Activated naive CD4-positive, alpha-beta T cell treated with anti-CD3 and anti-CD28 coated beads, Interleukin-2, amount 10 ng/mL, durations not matched to agents 5 hours and 36 hours (primary cell): ENCODE measurements around the gene HOXA5. TPM values are rescaled to one million over a fixed set of nuclear protein-coding genes. Genes with fewer than 3 reads are reported as not detected.

Experiments used
- total RNA-seq, 2 experiments: library from RNA; stranded (reverse); gene quantifications; one replicate each; pipeline ENCODE4 v1.2.3, GENCODE V29; 2021

HOXA5 gene
- not detected for total RNA-seq

DNA sequence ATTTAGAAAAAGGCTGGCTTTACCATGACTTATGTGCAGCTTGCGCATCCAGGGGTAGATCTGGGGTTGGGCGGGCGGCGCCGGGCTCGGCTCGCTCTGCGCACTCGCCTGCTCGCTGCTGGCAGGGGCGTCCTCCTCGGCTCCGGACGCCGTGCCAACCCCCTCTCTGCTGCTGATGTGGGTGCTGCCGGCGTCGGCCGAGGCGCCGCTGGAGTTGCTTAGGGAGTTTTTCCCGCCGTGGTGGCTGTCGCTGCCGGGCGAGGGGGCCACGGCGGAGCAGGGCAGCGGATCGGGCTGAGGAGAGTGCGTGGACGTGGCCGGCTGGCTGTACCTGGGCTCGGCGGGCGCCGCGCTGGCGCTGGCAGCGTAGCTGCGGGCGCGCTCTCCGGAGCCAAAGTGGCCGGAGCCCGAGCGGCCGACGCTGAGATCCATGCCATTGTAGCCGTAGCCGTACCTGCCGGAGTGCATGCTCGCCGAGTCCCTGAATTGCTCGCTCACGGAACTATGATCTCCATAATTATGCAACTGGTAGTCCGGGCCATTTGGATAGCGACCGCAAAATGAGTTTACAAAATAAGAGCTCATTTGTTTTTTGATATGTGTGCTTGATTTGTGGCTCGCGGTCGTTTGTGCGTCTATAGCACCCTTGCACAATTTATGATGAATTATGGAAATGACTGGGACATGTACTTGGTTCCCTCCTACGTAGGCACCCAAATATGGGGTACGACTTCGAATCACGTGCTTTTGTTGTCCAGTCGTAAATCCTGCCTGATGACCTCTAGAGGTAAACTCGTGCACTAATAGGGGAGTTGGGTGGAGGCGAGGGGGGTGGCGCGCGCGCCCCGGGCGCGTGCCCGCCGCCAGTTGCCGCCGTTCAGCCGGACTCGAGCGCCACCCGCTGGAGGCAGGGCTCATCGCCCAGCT, at the start of gene HOXA5:
TSS of gene HOXA5 (minus strand) at position 659 of the 927 bp plus-strand sequence. CDS start at position 585, 74 bp downstream.

DNA sequence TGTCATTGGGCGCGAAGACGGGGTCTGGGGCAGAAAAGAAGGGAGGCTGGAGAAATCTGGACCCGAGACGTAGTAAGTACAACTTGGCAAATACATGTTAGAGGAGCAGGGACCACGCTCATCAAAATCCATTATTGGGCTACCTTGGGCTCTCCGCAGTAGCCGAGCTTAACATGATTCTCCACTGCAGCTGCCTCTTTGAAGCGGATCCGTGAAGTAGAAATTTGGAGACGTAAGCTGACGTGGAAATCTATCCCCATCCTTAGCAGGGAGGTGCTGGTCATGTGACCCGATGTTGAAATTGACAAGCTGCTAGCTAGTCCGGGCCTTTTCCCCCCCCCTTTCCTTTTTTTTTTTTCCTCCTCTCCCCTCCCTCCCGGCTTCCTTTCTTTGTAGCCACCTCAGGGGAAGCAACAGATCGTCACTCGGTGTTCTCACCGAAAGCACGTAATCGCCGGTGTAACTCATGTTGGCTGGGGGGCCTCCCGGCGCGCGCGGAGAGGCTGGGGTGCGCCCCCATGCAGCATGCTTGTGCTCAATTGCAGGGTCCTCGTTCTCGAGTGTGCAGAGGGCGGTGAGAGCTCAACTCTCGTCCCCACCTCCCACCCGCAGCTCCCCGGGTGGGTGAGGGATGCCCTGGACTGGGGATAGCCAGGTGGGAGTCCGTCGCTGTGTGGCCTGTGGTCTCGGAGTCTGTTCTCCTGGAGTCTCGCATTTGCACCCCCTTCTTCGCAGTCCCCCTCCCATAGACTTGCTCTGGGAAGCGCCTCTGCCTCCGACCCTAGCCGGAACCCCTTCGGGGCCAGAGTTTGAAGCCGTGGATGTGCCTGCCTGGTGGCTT, 41.8 kb upstream of the HOXA5 start, which contains the start of gene HOXA11:
TSS of gene HOXA11 (minus strand) at position 220 of the 841 bp plus-strand sequence. CDS start at position 132, 88 bp downstream.

DNA sequence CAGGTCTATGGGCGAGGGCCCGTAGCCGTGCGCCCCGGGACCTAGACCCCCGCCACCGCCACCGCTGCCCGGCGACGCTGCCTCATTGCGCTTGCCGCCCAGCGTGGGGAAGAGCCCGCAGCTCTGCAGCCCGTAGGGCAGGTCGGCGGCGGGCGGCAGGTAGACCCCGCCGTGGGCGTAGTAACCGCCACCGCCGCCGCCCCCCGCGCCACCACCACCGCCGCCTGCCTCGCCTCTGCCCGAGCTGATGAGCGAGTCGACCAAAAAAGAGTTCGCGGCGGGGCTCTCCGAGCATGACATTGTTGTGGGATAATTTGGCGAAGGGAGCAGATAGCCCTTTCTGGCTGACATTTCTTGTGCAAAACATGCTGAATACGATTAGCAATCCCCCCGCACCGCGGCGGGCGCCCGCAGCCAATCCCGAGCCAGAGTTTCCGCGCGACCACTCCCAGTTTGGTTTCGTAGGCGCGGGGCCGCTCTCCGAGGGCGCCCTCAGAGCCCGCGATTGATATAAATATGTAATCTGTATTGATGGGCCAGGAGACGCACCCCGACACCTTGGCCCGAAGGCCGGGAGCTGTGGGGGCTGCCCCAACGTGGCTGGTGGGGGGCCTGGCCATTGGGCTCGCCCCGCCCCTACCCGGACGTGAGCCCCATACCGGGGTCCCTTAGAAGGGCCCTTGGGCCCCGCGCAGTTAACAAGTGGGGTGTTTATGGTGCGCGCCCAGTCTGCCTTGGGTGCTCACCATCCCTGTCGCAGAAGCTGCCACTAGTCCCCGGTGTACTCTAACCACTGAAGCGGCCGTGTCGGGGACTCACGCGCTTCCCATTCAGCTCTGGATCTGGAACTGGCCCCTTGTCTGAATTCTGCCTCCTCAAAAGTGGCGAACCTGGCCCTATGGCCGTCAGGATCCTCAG, 30.7 kb upstream of the HOXA5 start, which contains the start of gene HOXA10:
TSS of gene HOXA10 (minus strand) at position 365 of the 918 bp plus-strand sequence. CDS start at position 351, 14 bp downstream.

DNA sequence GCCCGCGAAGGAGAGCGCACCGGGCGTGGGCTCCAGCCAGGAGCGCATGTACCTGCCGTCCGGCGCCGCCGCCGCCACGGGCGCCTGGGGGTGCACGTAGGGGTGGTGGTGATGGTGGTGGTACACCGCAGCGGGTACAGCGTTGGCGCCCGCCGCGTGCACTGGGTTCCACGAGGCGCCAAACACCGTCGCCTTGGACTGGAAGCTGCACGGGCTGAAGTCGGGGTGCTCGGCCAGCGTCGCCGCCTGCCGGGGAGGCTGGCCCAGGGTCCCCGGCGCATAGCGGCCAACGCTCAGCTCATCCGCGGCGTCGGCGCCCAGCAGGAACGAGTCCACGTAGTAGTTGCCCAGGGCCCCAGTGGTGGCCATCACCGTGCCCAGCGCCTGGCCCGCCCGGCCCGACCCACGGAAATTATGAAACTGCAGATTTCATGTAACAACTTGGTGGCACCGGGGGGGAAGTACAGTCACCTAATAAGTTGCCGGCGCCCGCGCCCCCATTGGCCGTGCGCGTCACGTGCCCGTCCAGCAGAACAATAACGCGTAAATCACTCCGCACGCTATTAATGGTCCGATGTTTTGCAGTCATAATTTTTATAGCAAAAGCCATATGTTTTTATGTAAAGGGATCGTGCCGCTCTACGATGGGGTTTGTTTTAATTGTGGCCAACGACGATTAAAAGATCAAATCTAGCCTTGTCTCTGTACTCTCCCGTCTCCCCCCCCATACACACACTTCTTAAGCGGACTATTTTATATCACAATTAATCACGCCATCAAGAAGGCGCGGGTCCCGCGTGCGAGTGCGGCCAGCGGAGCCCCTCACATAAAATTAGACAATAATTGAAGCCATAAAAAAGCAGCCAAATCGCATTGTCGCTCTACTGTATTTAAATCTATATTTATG, 21.9 kb upstream of the HOXA5 start, which contains the start of gene HOXA9:
TSS of gene HOXA9 (minus strand) at position 449 of the 907 bp plus-strand sequence. CDS start at position 369, 80 bp downstream.

DNA sequence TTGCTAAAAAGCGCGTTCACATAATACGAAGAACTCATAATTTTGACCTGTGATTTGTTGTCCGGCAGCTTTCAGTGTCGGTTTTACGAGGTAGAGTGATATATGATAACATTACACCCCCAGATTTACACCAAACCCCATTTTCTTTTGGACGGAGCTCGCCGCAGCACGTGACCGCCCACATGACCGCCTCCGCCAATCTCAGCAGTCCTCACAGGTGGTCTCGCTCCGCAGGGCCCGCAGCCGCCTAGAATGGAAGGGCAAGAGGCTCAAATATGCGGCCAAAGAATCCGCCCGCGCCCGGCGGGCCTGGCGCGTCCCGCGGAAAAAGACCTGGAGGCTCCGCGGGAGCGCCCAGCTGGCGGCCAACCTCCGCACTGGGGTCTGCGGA, 13.0 kb upstream of the HOXA5 start, which contains the start of gene HOXA7:
TSS of gene HOXA7 (minus strand) at position 168 of the 391 bp plus-strand sequence. CDS start at position 38, 130 bp downstream.

DNA sequence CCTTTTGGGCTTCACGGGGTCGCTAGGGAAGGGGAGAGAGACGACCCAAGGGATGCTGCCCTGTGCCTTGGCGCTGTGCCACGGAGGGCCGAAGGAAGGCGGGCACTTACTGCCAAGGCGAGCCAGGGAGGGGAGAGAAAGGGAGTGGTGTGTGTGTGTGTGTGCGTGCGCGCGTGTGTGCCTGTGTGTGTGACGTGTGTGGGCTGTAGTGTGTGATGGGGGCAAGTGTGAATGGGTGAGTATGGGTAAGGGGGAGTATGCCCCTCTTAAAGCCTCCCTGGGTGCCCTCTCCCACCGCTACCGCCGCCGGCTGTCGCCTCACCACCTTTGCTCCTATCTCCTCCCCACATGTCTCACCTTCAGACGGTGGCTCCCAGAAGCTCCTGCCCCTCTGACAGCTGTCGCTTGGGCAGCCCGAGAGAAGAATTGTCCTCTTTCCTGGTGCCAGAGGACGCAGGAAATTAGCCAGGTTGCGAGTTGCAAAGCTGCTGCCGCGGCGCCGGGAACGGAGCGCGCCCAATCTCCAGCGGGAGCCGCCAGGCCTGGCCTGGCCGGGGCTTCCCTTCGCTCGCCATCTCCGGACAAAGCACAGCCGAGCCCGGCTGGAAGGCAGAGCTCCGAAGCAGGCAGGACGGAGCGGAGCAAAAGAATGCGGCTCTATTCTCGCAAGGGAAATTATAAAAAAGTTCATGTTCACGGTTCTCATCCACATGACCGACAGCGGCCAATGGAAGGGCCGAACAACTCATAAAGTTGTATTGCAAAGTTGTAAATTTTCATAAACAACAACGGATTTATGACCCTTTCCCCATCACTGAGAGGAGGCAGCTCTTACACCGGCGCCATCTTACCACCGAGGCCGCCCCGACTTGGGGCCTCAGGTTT, 8.7 kb upstream of the HOXA5 start, which contains the start of gene HOXA3:
TSS of gene HOXA3 (minus strand) at position 653 of the 885 bp plus-strand sequence. CDS start 41,943 bp downstream, outside the sequence.

DNA sequence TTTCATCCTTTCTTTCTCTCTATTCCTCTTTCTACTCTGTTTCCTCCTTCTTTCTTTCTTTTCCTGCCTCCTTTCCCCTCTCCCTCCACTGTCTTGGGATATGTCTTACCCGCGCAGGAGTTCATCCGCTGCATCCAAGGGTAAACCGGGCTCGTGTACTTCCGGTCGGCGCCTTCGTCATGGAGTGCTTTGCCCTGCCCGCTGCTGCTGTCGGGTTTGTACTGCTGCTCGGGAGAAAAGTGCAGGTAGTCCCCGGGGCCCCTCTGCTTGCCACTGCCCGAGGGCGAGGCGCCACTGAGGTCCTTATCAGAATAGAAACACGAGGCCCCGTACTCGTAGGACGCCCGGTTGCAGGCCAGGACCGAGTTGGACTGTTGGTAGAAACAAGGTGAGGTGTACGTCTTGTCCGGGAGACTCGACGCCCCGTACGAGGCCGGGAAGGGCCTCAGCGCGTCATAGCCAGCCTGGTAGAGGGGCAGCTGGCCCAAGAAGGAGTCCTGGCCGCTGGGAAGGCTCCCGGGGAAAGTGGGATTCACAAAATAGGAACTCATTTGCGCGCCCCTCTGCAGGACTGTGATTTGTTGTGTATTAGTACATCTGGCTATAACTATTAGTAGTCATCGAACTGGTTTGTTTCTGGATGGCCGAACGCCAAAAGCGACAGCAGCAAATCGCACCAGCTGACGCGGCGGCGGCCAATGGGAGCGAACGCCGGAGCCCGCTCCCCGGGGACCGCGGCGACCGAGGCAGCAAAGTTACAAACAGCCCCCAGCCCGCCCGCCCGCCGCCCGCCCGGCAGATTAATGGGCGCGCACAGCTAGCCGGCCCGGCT, 3.9 kb upstream of the HOXA5 start, which contains the start of gene HOXA6:
TSS of gene HOXA6 (minus strand) at position 576 of the 832 bp plus-strand sequence. CDS start at position 551, 25 bp downstream.

DNA sequence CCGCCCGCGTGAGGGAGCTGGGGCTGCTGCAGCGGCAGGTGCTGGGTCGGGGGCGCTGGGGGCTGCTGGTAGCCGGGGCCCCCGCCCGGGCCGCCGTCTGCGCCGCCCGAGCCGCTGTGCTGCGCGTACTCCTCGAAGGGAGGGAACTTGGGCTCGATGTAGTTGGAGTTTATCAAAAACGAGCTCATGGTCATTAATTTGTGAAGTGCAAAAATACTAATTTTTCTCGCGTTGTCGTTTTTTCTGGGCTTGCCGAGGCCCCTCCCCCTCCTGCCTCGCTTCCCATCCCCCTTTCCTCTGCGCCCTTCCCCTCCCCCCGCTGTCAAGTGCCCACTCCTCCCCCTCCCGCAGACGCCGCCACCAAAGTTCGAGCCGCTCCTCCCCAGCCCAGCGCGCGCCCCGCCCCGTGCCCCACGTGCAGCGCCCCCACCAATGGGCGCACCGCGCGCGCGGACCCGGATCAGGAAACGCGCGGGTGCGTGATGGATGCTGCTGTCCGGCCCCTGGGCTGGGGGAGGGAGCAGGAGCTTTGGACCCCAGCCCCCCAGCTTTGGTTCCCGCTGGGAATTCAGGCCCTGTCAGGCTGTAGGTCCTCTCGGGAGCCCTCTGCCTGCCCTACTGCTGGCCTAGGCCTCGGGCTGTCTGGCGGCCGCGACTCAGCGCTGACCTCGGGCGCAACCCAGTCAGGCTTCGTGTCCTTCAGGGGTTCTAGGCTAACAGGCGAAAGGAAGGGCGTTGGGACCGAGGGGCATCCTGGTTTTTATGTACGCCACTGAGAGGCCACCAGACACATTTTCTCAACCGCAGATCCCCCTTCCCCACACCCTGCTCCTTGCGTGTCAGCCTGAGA, 12.7 kb downstream of the HOXA5 start, which contains the start of gene HOXA4:
TSS of gene HOXA4 (minus strand) at position 218 of the 850 bp plus-strand sequence. CDS start at position 194, 24 bp downstream.

DNA sequence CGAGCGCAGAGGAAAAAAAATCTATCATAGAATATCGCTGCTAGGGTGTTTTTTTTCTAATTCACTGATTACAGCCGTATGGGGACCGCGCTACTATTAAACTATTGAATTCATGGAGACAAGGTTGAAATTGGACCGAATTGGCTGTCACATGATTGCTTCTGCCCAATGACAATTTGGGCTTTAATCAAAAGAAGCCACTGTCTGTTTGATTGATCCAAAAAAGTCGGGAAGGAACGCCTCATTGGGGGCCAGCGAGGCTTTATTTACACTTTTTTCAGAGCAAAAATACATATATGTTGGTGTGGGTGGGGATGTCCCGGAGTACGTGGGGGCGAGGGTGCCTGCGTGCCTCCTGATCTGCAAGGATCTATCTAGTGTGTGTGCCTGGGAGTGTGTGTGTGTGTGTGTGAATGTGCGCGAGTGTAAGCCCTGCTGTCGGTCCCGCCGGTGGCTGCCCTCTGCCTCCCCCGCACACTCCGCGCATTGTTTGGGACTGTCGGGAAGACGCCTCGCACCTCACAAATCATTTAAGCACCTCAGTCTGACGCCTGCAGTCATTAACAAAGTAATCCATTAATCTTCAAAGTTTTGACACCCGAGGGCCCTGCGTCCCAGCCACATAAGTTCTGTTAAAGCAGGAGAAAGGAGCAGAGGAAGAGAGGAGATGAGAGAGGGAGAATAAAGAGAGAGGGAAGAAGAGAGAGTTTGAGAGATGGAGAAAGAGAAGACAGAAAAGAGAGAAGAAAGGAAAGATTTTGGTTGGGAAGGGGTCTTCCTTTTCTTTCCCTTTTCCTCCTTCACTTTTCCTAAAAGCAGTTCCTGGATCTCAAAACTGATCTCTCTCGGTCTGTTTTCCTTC, 40.7 kb downstream of the HOXA5 start, which contains the start of gene HOXA2:
TSS of gene HOXA2 (minus strand) at position 103 of the 862 bp plus-strand sequence. CDS start 183 bp downstream, outside the sequence.

DNA sequence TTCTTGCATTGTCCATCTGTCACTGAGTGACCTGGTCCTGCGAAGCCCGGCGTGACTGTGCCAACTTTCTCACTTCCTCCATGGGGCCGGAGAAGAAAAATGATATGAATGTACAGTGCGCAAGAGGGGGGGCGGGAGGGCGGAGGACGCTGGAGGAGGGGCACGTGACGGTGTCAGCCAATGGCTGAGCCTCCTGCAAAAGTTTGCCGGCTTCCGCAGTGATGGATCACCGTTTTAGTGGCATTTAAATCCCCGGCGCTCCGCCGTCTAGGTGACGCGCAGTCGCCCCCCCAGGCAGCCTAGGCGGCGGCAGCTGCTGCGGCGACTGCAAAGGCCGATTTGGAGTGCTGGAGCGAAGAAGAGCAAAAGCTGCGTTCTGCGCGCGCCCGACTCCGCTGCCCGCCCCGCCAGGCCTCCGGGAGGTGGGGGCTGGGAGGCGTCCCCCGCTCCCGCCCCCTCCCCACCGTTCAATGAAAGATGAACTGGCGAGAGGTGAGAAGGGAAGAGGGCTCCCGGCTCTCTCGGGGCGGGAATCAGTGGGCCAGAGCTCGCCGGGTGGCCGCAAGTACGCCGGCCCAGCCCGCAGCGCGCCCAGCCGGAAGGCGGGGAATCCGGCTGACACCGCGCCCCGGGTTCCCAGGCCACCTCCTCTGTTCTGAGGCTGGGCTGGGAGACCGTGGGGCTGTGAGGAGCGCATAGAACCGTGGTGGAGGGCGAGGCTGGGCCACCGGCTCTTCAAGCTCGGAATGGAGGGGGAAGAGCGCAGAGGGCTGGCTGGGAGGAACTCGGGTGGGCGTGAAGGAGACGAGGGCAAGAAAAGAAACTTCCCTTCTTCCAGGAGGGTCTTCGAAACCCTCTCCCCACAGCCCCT, 47.3 kb downstream of the HOXA5 start, which contains the start of gene HOXA1:
TSS of gene HOXA1 (minus strand) at position 104 of the 871 bp plus-strand sequence. CDS start at position 16, 88 bp downstream.

